ENCODE results near the gene SPIN1.

Gene SPIN1

GRCh38 chr9:88390371-88390990, 2.2 kb downstream of the SPIN1 start:
- DNase-seq, result no peak

GRCh38 chr9:88391236-88391635, 3.0 kb downstream of the SPIN1 start:
- DNase-seq, result no peak

GRCh38 chr9:88391921-88392320, 3.7 kb downstream of the SPIN1 start:
- no peak for DNase-seq

GRCh38 chr9:88392549-88392948, 4.3 kb downstream of the SPIN1 start:
- DNase-seq, result no peak

- no peak for DNase-seq
These were observed 8.8 kb downstream of the SPIN1 start for GRCh38 chr9:88396836-88397577.

GRCh38 chr9:88398016-88398415, 9.8 kb downstream of the SPIN1 start:
- no peak for DNase-seq

GRCh38 chr9:88399966-88400365, 11.7 kb downstream of the SPIN1 start:
- DNase-seq, result no peak

- no peak for DNase-seq
These were observed 15.1 kb downstream of the SPIN1 start for GRCh38 chr9:88403340-88403739.

- DNase-seq, result no peak
These were observed 17.8 kb downstream of the SPIN1 start for GRCh38 chr9:88406051-88406450.

GRCh38 chr9:88411471-88411870, 23.2 kb downstream of the SPIN1 start:
- no peak for DNase-seq

- DNase-seq, result no peak
These were observed 26.1 kb downstream of the SPIN1 start for GRCh38 chr9:88414298-88414697.

- no peak for DNase-seq
These were observed 29.8 kb downstream of the SPIN1 start for GRCh38 chr9:88418025-88418424.

GRCh38 chr9:88418715-88419540, 30.7 kb downstream of the SPIN1 start:
- no peak for DNase-seq

- DNase-seq, result no peak
These were observed 32.0 kb downstream of the SPIN1 start for GRCh38 chr9:88420227-88420626.

- no peak for DNase-seq
These were observed 33.1 kb downstream of the SPIN1 start for GRCh38 chr9:88421348-88421747.

GRCh38 chr9:88425538-88425950, 37.3 kb downstream of the SPIN1 start:
- DNase-seq, result no peak

- DNase-seq, result no peak
These were observed 38.4 kb downstream of the SPIN1 start for GRCh38 chr9:88426651-88427050.

GRCh38 chr9:88429595-88430430, 41.6 kb downstream of the SPIN1 start:
- no peak for DNase-seq

GRCh38 chr9:88433583-88434255, 45.5 kb downstream of the SPIN1 start:
- no peak for DNase-seq

GRCh38 chr9:88435336-88435735, 47.1 kb downstream of the SPIN1 start:
- peak in 1 of 2 donors; percentile 3 for DNase-seq

- no peak for DNase-seq
These were observed 48.1 kb downstream of the SPIN1 start for GRCh38 chr9:88436379-88436778.
